ENCODE results near the gene GLI3. TPM values are rescaled to one million over a fixed set of nuclear protein-coding genes. Genes with fewer than 3 reads are reported as not detected.

GLI3 gene
- total and polyA plus RNA-seq, 2 of the 8 experiments (the other 6 are each of a cell fraction or from before 2014, with no cell fraction given) = 8.0 to 31.1 TPM

GRCh38 chr7:42238709-42239366 is 1.8 kb upstream of the GLI3 start:
- Histone ChIP-seq H4K20me1 (replicated peaks in 1 of 2; ENCODE audit: control insufficient read depth in 1 of 2, insufficient read depth in 2 of 2, low read length in 2 of 2) (no peaks in the 10 kb centered on the region), H2AK5ac (ENCODE audit: low read depth, low read length) (no peak overlapping the region), H3K79me2 (ENCODE audit: control insufficient read depth in 1 of 2, insufficient read depth in 2 of 2, low read length in 2 of 2) (peaks cover 0 to 22% of the 10 kb centered on the region in 2 experiments; a peak in 2 of 4 replicates), H4K91ac (replicated peaks; ENCODE audit: insufficient read length, low read length) (no peak overlapping the region), H4K8ac (ENCODE audit: extremely low read depth, insufficient read depth, low read length) (0 out of 2 replicates have a peak overlapping the region, but pooled peaks have one; percentile 20), H3K9ac (replicated peaks in 1 of 4; ENCODE audit: extremely low read depth in 1 of 4, low read depth in 3 of 4, low read length in 3 of 4) (peak overlapping the region in 1 of 4 experiments; percentile 30; a peak in 3 of 7 replicates), H2BK15ac (ENCODE audit: low read length) (no peak overlapping the region), H3K4me3 (ENCODE audit: extremely low read depth in 1 of 4, insufficient read depth in 2 of 4, low read depth in 3 of 4, low read length in 4 of 4) (peak overlapping the region; percentile 55 to 94 (median 64); a peak in 7 of 8 replicates), H3K23ac (ENCODE audit: insufficient read length) (no peak overlapping the region), H2AFZ (ENCODE audit: low read length) (no peak overlapping the region), H3K18ac (ENCODE audit: extremely low read depth, low read length) (no peak overlapping the region; the same call in 1 of the 2 replicates), H2BK12ac (ENCODE audit: low read depth, low read length) (no peak overlapping the region), H2BK20ac (ENCODE audit: low read length) (no peak overlapping the region), H3K4me2 (ENCODE audit: insufficient read depth in 1 of 2, low read depth in 2 of 2, low read length in 2 of 2) (peak overlapping the region; percentile 75 to 97), H3K79me1 (ENCODE audit: low read depth, low read length) (no peaks in the 10 kb centered on the region), H3K36me3 (ENCODE audit: control insufficient read depth in 2 of 4, insufficient read depth in 4 of 4, low read length in 3 of 4) (no peaks in the 10 kb centered on the region), H3K4ac (replicated peaks; ENCODE audit: insufficient read length, low read depth, low read length) (no peak overlapping the region), H3K14ac (ENCODE audit: insufficient read length) (no peak overlapping the region), H2BK5ac (ENCODE audit: low read depth, low read length) (no peak overlapping the region), H3K56ac (replicated peaks; ENCODE audit: insufficient read length, low read depth, low read length) (no peak overlapping the region), H3K4me1 (replicated peaks in 1 of 4; ENCODE audit: control insufficient read depth in 3 of 4, insufficient read depth in 4 of 4, low read length in 3 of 4) (peaks cover 0 to 18% (median 9%) of the 10 kb centered on the region in 4 experiments; a peak in 5 of 7 replicates), H3K27ac (ENCODE audit: low read depth, low read length) (no peak overlapping the region), H2BK120ac (replicated peaks; ENCODE audit: low read depth, low read length) (no peak overlapping the region), H3K9me3 (ENCODE audit: insufficient read depth in 2 of 2, low read depth in 1 of 2, low read length in 1 of 2) (no peaks in the 10 kb centered on the region), H4K5ac (ENCODE audit: insufficient read length, low read depth, low read length) (no peak overlapping the region), H3K23me2 (ENCODE audit: low read depth, low read length) (peaks cover 10% of the 10 kb centered on the region; the same call in 1 of the 2 replicates), H3K27me3 (replicated peaks in 1 of 4; ENCODE audit: control insufficient read depth in 3 of 4, extremely low read depth in 1 of 4, insufficient read depth in 3 of 4, low read length in 3 of 4) (peaks cover 0 to 24% (median 13%) of the 10 kb centered on the region in 4 experiments; a peak in 5 of 7 replicates)
- 15% methylated on average over 15 of the region's 15 CpGs; no CpG with 5 or more reads in 1 of the 2 experiments for WGBS, 2 experiments (ENCODE audit: extremely low coverage in 1 of 2, insufficient coverage in 1 of 2, insufficient read length in 1 of 2, insufficient replicate concordance in 2 of 2, low coverage in 1 of 2, low lambda C conversion rate in 2 of 2, missing lambda C conversion rate in 1 of 2)
- ChIA-PET POLR2A (ENCODE audit: partially characterized antibody) (interaction anchor here (0.6 to 2.3 kb wide), 7 partner anchors 9 to 553 kb away, joined by 3 to 8 read pairs (median 4); no protein-coding TSS in a partner anchor), CTCF (ENCODE audit: partially characterized antibody) (interaction anchor here (0.8 to 1.0 kb wide), 4 partner anchors 10 to 379 kb away, joined by 3 to 5 read pairs (median 4); no protein-coding TSS in a partner anchor)
- no peak for TF ChIP-seq YY1 (IDR thresholded peaks at IDR 0.05; ENCODE audit: low read depth, low read length)
- TF ChIP-seq ASH2L (IDR thresholded peaks at IDR 0.05; ENCODE audit: low read length) = peak; percentile 41
- no peak for TF ChIP-seq PHF8 (conservative IDR thresholded peaks at IDR 0.05; ENCODE audit: low read depth, low read length)
- TF ChIP-seq TAF1 (IDR thresholded peaks at IDR 0.05; ENCODE audit: low read depth, low read length) = no peak
- TF ChIP-seq SP1 (IDR thresholded peaks at IDR 0.05; ENCODE audit: low read depth, low read length) = no peak
- TF ChIP-seq NRF1 (IDR thresholded peaks at IDR 0.05; ENCODE audit: low read depth, low read length) = no peak
- TF ChIP-seq RAD21 (IDR thresholded peaks at IDR 0.05 in 1 of 2, conservative IDR thresholded peaks at IDR 0.05 in 1 of 2; ENCODE audit: low read depth in 2 of 2, low read length in 2 of 2) = peak in 1 of 2 experiments; percentile 37; a peak in 1 of 4 replicates
- TF ChIP-seq ATF2 (IDR thresholded peaks at IDR 0.05; ENCODE audit: low read length) = no peak
- no peak for TF ChIP-seq CBX8 (IDR thresholded peaks at IDR 0.05; ENCODE audit: borderline replicate concordance, low read depth, low read length)
- TF ChIP-seq BCL11A (IDR thresholded peaks at IDR 0.05; ENCODE audit: low read depth in 2 of 2, low read length in 2 of 2) = no peak
- no peak for DNase-seq (ENCODE audit: low read depth in 1 of 2, low spot score in 2 of 2)
- FAIRE-seq = peak; percentile 13
